ENCODE results near the gene LDLRAD4. TPM values are rescaled to one million over a fixed set of nuclear protein-coding genes. Genes with fewer than 3 reads are reported as not detected.

LDLRAD4 gene
- total RNA-seq, 2 experiments from 2014 or later: 28.4 to 30.1 TPM

- no peak for DNase-seq
- POLR2A ChIA-PET: no interaction called here
- CTCF ChIA-PET: interaction anchor here (2.3 kb wide), 1 partner anchor 9 kb away, joined by 5 read pairs; no protein-coding TSS in a partner anchor
- Mint-ChIP-seq H3K9me3 (no peaks in the 10 kb centered on the region), H3K36me3 (no peaks in the 10 kb centered on the region), H3K27me3 (peaks cover 30% of the 10 kb centered on the region), H3K27ac (no peak overlapping the region), H3K4me3 (no peak overlapping the region), H3K4me1 (ENCODE audit: low read depth) (no peaks in the 10 kb centered on the region)
- intact Hi-C loops (cut with micrococcal nuclease): no loop called here
These were observed 11.3 kb upstream of the LDLRAD4 start for GRCh38 chr18:13207294-13207693.

- ChIA-PET POLR2A (no interaction called here), CTCF (interaction anchor here (0.9 to 1.3 kb wide), 2 partner anchors 52 to 344 kb away, joined by 3 to 4 read pairs; no protein-coding TSS in a partner anchor)
- DNase-seq: no peak
- Mint-ChIP-seq H3K9me3 (no peaks in the 10 kb centered on the region), H3K27ac (no peak overlapping the region), H3K4me3 (no peak overlapping the region), H3K36me3 (no peaks in the 10 kb centered on the region), H3K27me3 (peaks cover 36% of the 10 kb centered on the region), H3K4me1 (ENCODE audit: low read depth) (peaks cover 6% of the 10 kb centered on the region)
- intact Hi-C loops (cut with micrococcal nuclease): loop anchor here (10.0 kb wide), 1 partner anchor 253 kb away; no protein-coding TSS in a partner anchor
These were observed 7.0 kb upstream of the LDLRAD4 start for GRCh38 chr18:13211534-13211933.

GRCh38 chr18:13213036-13213795 is 5.3 kb upstream of the LDLRAD4 start:
- no peak for DNase-seq
- Mint-ChIP-seq H3K4me3 (no peak overlapping the region), H3K27ac (no peak overlapping the region), H3K36me3 (no peaks in the 10 kb centered on the region), H3K4me1 (ENCODE audit: low read depth) (peaks cover 10% of the 10 kb centered on the region), H3K27me3 (peaks cover 24% of the 10 kb centered on the region), H3K9me3 (no peaks in the 10 kb centered on the region)
- intact Hi-C loops (cut with micrococcal nuclease): loop anchor here (10.0 kb wide), 1 partner anchor 252 kb away; no protein-coding TSS in a partner anchor
- ChIA-PET POLR2A (no interaction called here), CTCF (interaction anchor here (0.8 to 1.2 kb wide), 2 partner anchors 60 to 344 kb away, joined by 3 read pairs; no protein-coding TSS in a partner anchor)

- H3K27ac Mint-ChIP-seq: no peak overlapping the region
- peaks cover 16% of the 10 kb centered on the region for H3K4me1 Mint-ChIP-seq (ENCODE audit: low read depth)
- ChIA-PET POLR2A (no interaction called here), CTCF (interaction anchor here (2.6 kb wide), 1 partner anchor 309 kb away, joined by 9 read pairs; no protein-coding TSS in a partner anchor)
- no peak overlapping the region for H3K4me3 Mint-ChIP-seq
- no peak for DNase-seq
- H3K9me3 Mint-ChIP-seq: no peaks in the 10 kb centered on the region
- peaks cover 28% of the 10 kb centered on the region for H3K27me3 Mint-ChIP-seq
- H3K36me3 Mint-ChIP-seq: no peaks in the 10 kb centered on the region
- intact Hi-C loops (cut with micrococcal nuclease): loop anchor here (5.0 to 10.0 kb wide), 5 partner anchors 250 to 598 kb away; partner anchors contain the start of genes FAM210A and RNMT
These were observed 4.0 kb upstream of the LDLRAD4 start for GRCh38 chr18:13214609-13215008.

GRCh38 chr18:13216092-13216582 is 2.4 kb upstream of the LDLRAD4 start:
- Mint-ChIP-seq H3K4me3 (peak overlapping the region; percentile 67), H3K27me3 (peaks cover 40% of the 10 kb centered on the region), H3K27ac (no peak overlapping the region), H3K4me1 (ENCODE audit: low read depth) (peaks cover 19% of the 10 kb centered on the region), H3K36me3 (no peaks in the 10 kb centered on the region), H3K9me3 (no peaks in the 10 kb centered on the region)
- CTCF ChIA-PET: interaction anchor here (0.6 to 4.7 kb wide), 63 partner anchors 9 to 568 kb away, joined by 3 to 59 read pairs (median 4); partner anchors contain the start of genes FAM210A and RNMT
- DNase-seq: peak; percentile 77
- intact Hi-C loops (cut with micrococcal nuclease): loop anchor here (1.0 to 10.0 kb wide), 11 partner anchors 51 to 596 kb away; partner anchors contain the start of genes FAM210A and RNMT
- POLR2A ChIA-PET: interaction anchor here (0.8 to 1.7 kb wide), 6 partner anchors 49 to 396 kb away, joined by 3 to 10 read pairs (median 4); no protein-coding TSS in a partner anchor

- H3K4me1 Mint-ChIP-seq (ENCODE audit: low read depth): peaks cover 19% of the 10 kb centered on the region
- CTCF ChIA-PET: interaction anchor here (0.7 to 4.7 kb wide), 56 partner anchors 8 to 567 kb away, joined by 3 to 59 read pairs (median 4); partner anchors contain the start of genes FAM210A and RNMT
- peaks cover 40% of the 10 kb centered on the region for H3K27me3 Mint-ChIP-seq
- H3K4me3 Mint-ChIP-seq: peak overlapping the region; percentile 67
- intact Hi-C loops (cut with micrococcal nuclease): loop anchor here (1.0 to 10.0 kb wide), 11 partner anchors 50 to 595 kb away; partner anchors contain the start of genes FAM210A and RNMT
- H3K27ac Mint-ChIP-seq: no peak overlapping the region
- POLR2A ChIA-PET: interaction anchor here (0.7 to 1.7 kb wide), 6 partner anchors 49 to 395 kb away, joined by 3 to 10 read pairs (median 4); no protein-coding TSS in a partner anchor
- peak; percentile 64 for DNase-seq
- no peaks in the 10 kb centered on the region for H3K9me3 Mint-ChIP-seq
- no peaks in the 10 kb centered on the region for H3K36me3 Mint-ChIP-seq
These were observed 1.7 kb upstream of the LDLRAD4 start for GRCh38 chr18:13216711-13217465.

- H3K36me3 Mint-ChIP-seq: no peaks in the 10 kb centered on the region
- no peak overlapping the region for H3K4me3 Mint-ChIP-seq
- peak; percentile 66 for DNase-seq
- peaks cover 19% of the 10 kb centered on the region for H3K4me1 Mint-ChIP-seq (ENCODE audit: low read depth)
- no peaks in the 10 kb centered on the region for H3K9me3 Mint-ChIP-seq
- CTCF ChIA-PET: interaction anchor here (1.0 to 4.7 kb wide), 7 partner anchors 11 to 350 kb away, joined by 3 to 59 read pairs (median 5); no protein-coding TSS in a partner anchor
- H3K27ac Mint-ChIP-seq: no peak overlapping the region
- intact Hi-C loops (cut with micrococcal nuclease): loop anchor here (5.0 to 10.0 kb wide), 5 partner anchors 247 to 595 kb away; partner anchors contain the start of genes FAM210A and RNMT
- H3K27me3 Mint-ChIP-seq: peaks cover 40% of the 10 kb centered on the region
- POLR2A ChIA-PET: interaction anchor here (0.7 to 1.4 kb wide), 2 partner anchors 48 to 263 kb away, joined by 3 to 4 read pairs; no protein-coding TSS in a partner anchor
These were observed 1.0 kb upstream of the LDLRAD4 start for GRCh38 chr18:13217466-13217961.

GRCh38 chr18:13217971-13218367 is 591 bp upstream of the LDLRAD4 start:
- intact Hi-C loops (cut with micrococcal nuclease): loop anchor here (5.0 to 10.0 kb wide), 5 partner anchors 247 to 594 kb away; partner anchors contain the start of genes FAM210A and RNMT
- H3K36me3 Mint-ChIP-seq: no peaks in the 10 kb centered on the region
- H3K9me3 Mint-ChIP-seq: no peaks in the 10 kb centered on the region
- ChIA-PET POLR2A (interaction anchor here (1.3 to 1.4 kb wide), 2 partner anchors 48 to 284 kb away, joined by 4 read pairs; no protein-coding TSS in a partner anchor), CTCF (interaction anchor here (1.0 to 4.7 kb wide), 3 partner anchors 159 to 343 kb away, joined by 3 to 59 read pairs (median 4); no protein-coding TSS in a partner anchor)
- H3K4me1 Mint-ChIP-seq (ENCODE audit: low read depth): peaks cover 19% of the 10 kb centered on the region
- H3K27me3 Mint-ChIP-seq: peaks cover 35% of the 10 kb centered on the region
- peak; percentile 17 for DNase-seq
- H3K4me3 Mint-ChIP-seq: peak overlapping the region; percentile 59
- no peak overlapping the region for H3K27ac Mint-ChIP-seq

GRCh38 chr18:13218997-13219396 is 437 bp downstream of the LDLRAD4 start:
- Mint-ChIP-seq H3K9me3 (no peaks in the 10 kb centered on the region), H3K4me3 (peak overlapping the region; percentile 71), H3K36me3 (no peaks in the 10 kb centered on the region), H3K4me1 (ENCODE audit: low read depth) (peaks cover 19% of the 10 kb centered on the region), H3K27me3 (peaks cover 34% of the 10 kb centered on the region), H3K27ac (no peak overlapping the region)
- no peak for DNase-seq
- CTCF ChIA-PET: interaction anchor here (0.9 to 4.7 kb wide), 4 partner anchors 158 to 283 kb away, joined by 3 to 59 read pairs (median 4); no protein-coding TSS in a partner anchor
- intact Hi-C loops (cut with micrococcal nuclease): loop anchor here (5.0 to 10.0 kb wide), 5 partner anchors 246 to 593 kb away; partner anchors contain the start of genes FAM210A and RNMT
- POLR2A ChIA-PET: interaction anchor here (1.0 to 1.3 kb wide), 2 partner anchors 164 to 283 kb away, joined by 3 to 4 read pairs; no protein-coding TSS in a partner anchor

GRCh38 chr18:13219593-13220159 is 1.1 kb downstream of the LDLRAD4 start:
- Mint-ChIP-seq H3K27me3 (peaks cover 29% of the 10 kb centered on the region), H3K27ac (no peak overlapping the region), H3K4me1 (ENCODE audit: low read depth) (peaks cover 19% of the 10 kb centered on the region), H3K36me3 (no peaks in the 10 kb centered on the region), H3K9me3 (no peaks in the 10 kb centered on the region), H3K4me3 (peak overlapping the region; percentile 71)
- intact Hi-C loops (cut with micrococcal nuclease): loop anchor here (5.0 to 10.0 kb wide), 5 partner anchors 245 to 593 kb away; partner anchors contain the start of genes FAM210A and RNMT
- ChIA-PET CTCF (interaction anchor here (0.9 to 4.7 kb wide), 4 partner anchors 46 to 283 kb away, joined by 3 to 59 read pairs (median 3); no protein-coding TSS in a partner anchor), POLR2A (no interaction called here)
- DNase-seq: no peak
